Heart right ventricle (tissue), 16 donors: ENCODE measurements around the gene SLC19A2. TPM values are rescaled to one million over a fixed set of nuclear protein-coding genes. Genes with fewer than 3 reads are reported as not detected.
"Not testable (repeated sequence)": the region's sequence is repeated elsewhere in the genome, so short reads cannot be mapped to it uniquely, and the experiment has no call there.

Source experiments
- ATAC-seq, 8 donors: fragments of 200-7000 bp; cut with Tn5 transposase; one replicate each; pipeline ENCODE4 v1.9.1; 2020; ENCODE audit warnings: mild to moderate bottlenecking in 8 of 8, moderate library complexity in 8 of 8, moderate number of reproducible peaks in 1 of 8
- DNase-seq, 2 donors: peaks; one replicate each; pipeline ENCODE4 v3.0.0-alpha.2; 2020
- H3K27ac ChIP-seq, 10 donors: fragments of 200-600 bp; sonication (generic) in 2 of 10; one replicate each; pipeline versions ENCODE4 v1.5.0 to v1.8.0; 2020 to 2022; ENCODE audit warnings: mild to moderate bottlenecking in 3 of 10
- H3K27me3 ChIP-seq, 7 donors: fragments of 200-600 bp; one replicate each; pipeline ENCODE4 v1.8.0; 2021 to 2022; ENCODE audit warnings: mild to moderate bottlenecking in 2 of 7
- H3K36me3 ChIP-seq, 9 donors: fragments of 200-600 bp; sonication (generic) in 1 of 9; one replicate each; pipeline versions ENCODE4 v1.5.0 to v1.8.0; 2020 to 2022; ENCODE audit warnings: mild to moderate bottlenecking in 2 of 9
- H3K4me1 ChIP-seq, 9 donors: fragments of 200-600 bp; sonication (generic) in 1 of 9; one replicate each; pipeline versions ENCODE4 v1.5.0 to v1.8.0; 2020 to 2022; ENCODE audit warnings: mild to moderate bottlenecking in 4 of 9
- H3K4me3 ChIP-seq, 10 donors: fragments of 200-600 bp; sonication (generic) in 2 of 10; one replicate each; pipeline versions ENCODE4 v1.5.0 to v1.8.0; 2020 to 2022; ENCODE audit warnings: mild to moderate bottlenecking in 7 of 10, moderate library complexity in 2 of 10
- H3K9me3 ChIP-seq, 11 donors: fragments of 200-600 bp in 10 of 11; sonication (generic) in 2 of 11; one replicate each; pipeline versions ENCODE4 v1.5.0 to v1.8.0; 2013 to 2022; ENCODE audit warnings: mild to moderate bottlenecking in 2 of 11, control low read depth in 1 of 11, moderate library complexity in 1 of 11
- CTCF ChIP-seq, 9 donors: fragments of 200-600 bp; sonication (generic) in 2 of 9; IDR thresholded peaks; one replicate each; pipeline versions ENCODE4 v1.5.0 to v1.8.0; 2021 to 2022; ENCODE audit warnings: antibody characterized with exemption in 9 of 9, mild to moderate bottlenecking in 5 of 9, moderate library complexity in 1 of 9
- WGBS, 2 donors: extraction: QIAGEN DNeasy Blood & Tissue Kit; methylation state at CpG; one replicate each; pipeline ENCODE4 v1.1.7; 2013; ENCODE audit warnings: inconsistent platforms in 1 of 2; 5-methylcytosine and 5-hydroxymethylcytosine counted together
- intact Hi-C, 10 donors: fragments of 100-400 bp; cut with DNase I; formaldehyde crosslinking; loops; one replicate each; pipeline versions ENCODE4 v1.11.1 to v1.14.2; 2022
- polyA plus RNA-seq, 2 donors: library from polyadenylated mRNA; stranded (reverse); fragments of 200-250 nt; gene quantifications; one replicate each; pipeline ENCODE4 v1.2.3, GENCODE V29; 2013
- total RNA-seq, 10 donors: library from RNA; stranded (reverse); fragmentation: NEBNext Ultra II Directional in 3 of 10; extraction: Animal tissue kit (Norgen Biotek cat#: 25700) in 3 of 10; gene quantifications; one replicate each; pipeline versions ENCODE4 v1.2.1 to v1.2.4, GENCODE V29; 2021 to 2023
- donor health status: Arrhythmogenic right ventricular cardiomyopathy.
- donor health status: ischemic (EF 13 %, LVEDD 7.1; RV severe dilation, severe dysfunction).
- donor health status: healthy with polysubstance abuse.
- donor health status: DM: no; HTN: yes; CAD: no.
- donor health status: DM: no; HTN: no; CAD: no.
- donor health status: ischemic (EF 25% LVEDD 6.9; RV normal size, moderate dysfunction).
- donor health status: ischemic (EF 25% LVEDD 5.7; RV mildly dilated, moderate dysfunction).
- donor health status: healthy.
- donor health status: DM: yes; HTN: yes; CAD: no.
- donor health status: Ischemic cardiomyopathy.
- donor health status: ischemic (EF 35%, LVEDD 5.7; RV mildly dilated, moderate dysfunction).
- donor health status: nonischemic (EF 11% LVEDD 7.7; RV severe dilation, severe dysfunction).
- donor health status: DM: yes; HTN: yes; CAD: no.
- donor health status: PGD.
- donor health status: ischemic (EF 29% LVEDD 5.4; RV normal size, mild dysfunction).
- donor health status: nonischemic (EF 23%, LVEDD 6.1; RV moderate dilation, normal function).

Gene SLC19A2
- total and polyA plus RNA-seq, 12 donors, result 7.6 to 43.2 (median 17.1) TPM

GRCh38 chr1:169507413-169507812 lies 21.7 kb upstream of the SLC19A2 start:
- WGBS, 2 donors, result 85 to 86% methylated on average over 2 of the region's 2 CpGs
- Histone ChIP-seq H3K4me3 (no peak overlapping the region), H3K4me1 (peaks cover 0 to 27% (median 5%) of the 10 kb centered on the region in 9 donors), H3K9me3 (peaks cover 0 to under 1% (median 0%) of the 10 kb centered on the region in 11 donors), H3K36me3 (no peaks in the 10 kb centered on the region), H3K27ac (no peak overlapping the region), H3K27me3 (no peaks in the 10 kb centered on the region)
- intact Hi-C loops, result no loop called here
- TF ChIP-seq CTCF (IDR thresholded peaks at IDR 0.05), result no peak
- DNase-seq (no peak), ATAC-seq (no peak)

GRCh38 chr1:169503601-169504000 lies 17.9 kb upstream of the SLC19A2 start:
- H3K4me3 ChIP-seq, H3K4me1 ChIP-seq, H3K36me3 ChIP-seq, intact Hi-C loops, H3K27ac ChIP-seq, H3K27me3 ChIP-seq, ATAC-seq, H3K9me3 ChIP-seq, DNase-seq: not testable (repeated sequence)
- 96 to 98% methylated on average over 2 of the region's 2 CpGs for WGBS, 2 donors

GRCh38 chr1:169499807-169500206 lies 14.1 kb upstream of the SLC19A2 start:
- no peak overlapping the region for H3K27ac ChIP-seq
- H3K27me3 ChIP-seq, result no peaks in the 10 kb centered on the region
- no peak for TF ChIP-seq CTCF (IDR thresholded peaks at IDR 0.05)
- ATAC-seq (no peak), DNase-seq (no peak)
- no peaks in the 10 kb centered on the region for H3K4me1 ChIP-seq
- H3K9me3 ChIP-seq, result peaks cover 0 to 5% (median 0%) of the 10 kb centered on the region in 11 donors
- no peak overlapping the region for H3K4me3 ChIP-seq
- intact Hi-C loops, result no loop called here
- no peaks in the 10 kb centered on the region for H3K36me3 ChIP-seq

- ATAC-seq (no peak), DNase-seq (no peak)
- Histone ChIP-seq H3K27ac (no peak overlapping the region), H3K4me3 (no peak overlapping the region), H3K4me1 (no peaks in the 10 kb centered on the region), H3K27me3 (no peaks in the 10 kb centered on the region), H3K9me3 (peaks cover 0 to 4% (median 0%) of the 10 kb centered on the region in 11 donors), H3K36me3 (no peaks in the 10 kb centered on the region)
- no peak for TF ChIP-seq CTCF (IDR thresholded peaks at IDR 0.05)
- intact Hi-C loops, result no loop called here
- 95 to 98% methylated on average over 2 of the region's 2 CpGs for WGBS, 2 donors
Measured at GRCh38 chr1:169497317-169497716, 11.6 kb upstream of the SLC19A2 start.

GRCh38 chr1:169495916-169496315 lies 10.2 kb upstream of the SLC19A2 start:
- Histone ChIP-seq H3K36me3 (no peaks in the 10 kb centered on the region), H3K27ac (no peak overlapping the region), H3K27me3 (no peaks in the 10 kb centered on the region), H3K4me3 (no peak overlapping the region), H3K4me1 (no peaks in the 10 kb centered on the region), H3K9me3 (no peaks in the 10 kb centered on the region)
- ATAC-seq (no peak), DNase-seq (no peak)
- intact Hi-C loops, result no loop called here
- TF ChIP-seq CTCF (IDR thresholded peaks at IDR 0.05), result no peak
- 59 to 67% methylated on average over 2 of the region's 2 CpGs for WGBS, 2 donors
